Stimulated activated CD4-positive, alpha-beta T cell treated with anti-CD3 and anti-CD28 coated beads, Interleukin-12 subunit alpha, Interleukin-12 subunit beta, amount 100 ng/mL, for 24 hours (primary cell): ENCODE data around the gene GRK7.
"Not testable (repeated sequence)": the region's sequence is repeated elsewhere in the genome, so short reads cannot be mapped to it uniquely, and the experiment has no call there.

Experiments
- DNase-seq, 2 experiments: peaks; one replicate each; pipeline ENCODE4 v3.0.0-alpha.2; 2020; ENCODE audit warnings: low read depth in 2 of 2

The GRK7 gene

DNA sequence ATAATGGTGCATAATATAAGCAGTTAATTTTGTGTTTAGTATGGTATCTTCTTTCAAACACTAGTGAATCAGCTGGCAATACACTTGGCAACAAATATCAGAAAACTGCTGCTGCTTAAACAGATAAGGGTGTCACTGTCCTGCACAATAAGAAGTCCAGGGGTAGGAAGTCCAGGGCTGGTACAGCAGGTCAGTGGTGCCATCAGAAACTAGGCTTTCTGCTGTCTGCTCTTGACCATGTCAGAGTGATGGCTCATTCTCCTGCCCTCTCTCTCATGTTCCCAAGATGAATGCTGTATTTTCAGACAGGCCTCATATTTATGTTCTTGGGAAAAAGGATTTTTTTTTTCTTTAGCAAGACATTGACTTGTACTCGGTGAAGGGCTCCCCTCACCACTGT is 9.2 kb upstream of the GRK7 start:
- DNase-seq = no peak

DNA sequence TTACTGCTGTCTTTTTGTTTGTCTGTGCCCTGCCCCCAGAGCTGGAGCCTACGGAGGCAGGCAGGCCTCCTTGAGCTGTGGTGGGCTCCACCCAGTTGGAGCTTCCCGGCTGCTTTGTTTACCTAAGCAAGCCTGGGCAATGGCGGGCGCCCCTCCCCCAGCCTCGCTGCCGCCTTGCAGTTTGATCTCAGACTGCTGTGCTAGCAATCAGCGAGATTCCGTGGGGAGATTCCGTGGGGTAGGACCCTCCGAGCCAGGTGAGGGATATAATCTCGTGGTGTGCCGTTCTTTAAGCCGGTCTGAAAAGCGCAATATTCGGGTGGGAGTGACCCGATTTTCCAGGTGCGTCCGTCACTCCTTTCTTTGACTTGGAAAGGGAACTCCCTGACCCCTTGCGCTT is 656 bp upstream of the GRK7 start:
- not testable (repeated sequence) for DNase-seq

DNA sequence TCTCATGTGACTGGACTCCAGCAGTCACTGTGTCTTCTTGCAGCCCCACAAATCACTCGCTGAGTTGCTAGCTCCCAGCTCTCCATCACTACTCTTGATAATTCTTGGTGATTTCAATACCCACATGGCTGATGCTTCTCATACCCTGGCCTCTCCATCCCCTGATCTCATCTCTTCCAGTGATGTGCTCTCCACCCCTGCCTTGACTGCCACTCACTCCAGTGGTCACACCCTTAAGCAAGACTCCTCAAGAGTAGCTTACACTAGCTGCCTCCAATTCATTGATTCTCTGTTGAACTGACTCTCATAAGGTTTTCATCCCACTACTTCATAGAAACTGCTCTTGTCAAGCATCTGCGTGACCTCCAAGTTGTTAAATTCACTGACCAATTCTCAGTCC is 837 bp downstream of the GRK7 start:
- DNase-seq = no peak

DNA sequence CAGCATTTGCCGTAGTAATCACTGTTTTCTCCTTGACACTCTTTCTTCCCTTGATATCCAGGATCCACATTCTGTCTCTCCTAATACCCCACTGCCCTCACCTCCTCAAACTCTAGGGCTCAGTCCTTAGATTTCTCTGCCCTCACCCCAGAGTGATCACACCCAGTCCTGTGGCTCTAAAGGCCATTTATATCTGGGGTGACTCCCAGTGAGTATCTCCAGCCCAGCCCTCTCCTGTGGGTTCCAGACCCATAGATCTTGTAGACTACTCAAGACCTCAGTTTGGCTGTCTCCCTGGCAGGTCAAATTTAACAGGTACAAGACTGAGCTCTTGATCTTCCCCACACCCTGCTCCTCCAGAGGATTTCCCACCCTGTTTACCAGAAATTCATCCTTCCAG is 1.3 kb downstream of the GRK7 start:
- no peak for DNase-seq

DNA sequence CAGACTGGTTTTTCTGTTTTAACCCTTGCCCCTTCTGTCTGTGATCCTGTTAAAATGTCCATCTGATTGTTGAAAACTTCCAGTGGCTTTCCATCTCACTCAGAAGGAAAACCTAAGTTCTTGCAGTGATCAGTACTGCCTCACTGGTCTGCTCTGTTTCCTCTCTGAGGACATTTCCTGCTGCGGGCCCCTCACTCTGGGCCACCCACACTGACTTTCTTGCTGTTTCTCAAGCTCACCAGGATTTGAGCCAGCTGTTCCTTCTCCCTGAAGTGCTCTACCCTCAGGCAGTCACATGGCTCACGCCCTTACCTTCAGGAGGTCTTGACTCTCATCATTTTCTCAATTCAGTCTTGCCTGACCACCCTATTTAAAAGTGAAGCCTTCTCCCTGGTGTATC is 1.8 kb downstream of the GRK7 start:
- DNase-seq = no peak

DNA sequence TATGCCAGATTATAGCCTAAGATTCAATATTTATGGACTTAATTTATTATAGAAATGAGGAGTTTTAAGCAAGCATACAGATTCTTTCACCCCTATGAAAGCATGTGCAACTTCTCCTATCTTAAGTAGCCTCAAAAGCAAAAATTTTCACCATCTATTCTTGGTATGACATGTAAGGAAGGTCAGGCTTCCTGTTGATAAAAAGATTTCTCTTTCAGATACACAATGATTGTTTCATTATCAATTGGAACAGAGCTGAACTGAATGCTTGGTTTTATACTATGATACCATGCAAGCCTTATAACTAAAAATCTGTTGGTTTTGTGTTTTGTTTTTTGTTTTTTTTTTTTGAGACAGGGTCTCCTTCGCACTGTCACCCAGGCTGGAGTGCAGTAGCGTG is 3.9 kb downstream of the GRK7 start:
- no peak for DNase-seq

DNA sequence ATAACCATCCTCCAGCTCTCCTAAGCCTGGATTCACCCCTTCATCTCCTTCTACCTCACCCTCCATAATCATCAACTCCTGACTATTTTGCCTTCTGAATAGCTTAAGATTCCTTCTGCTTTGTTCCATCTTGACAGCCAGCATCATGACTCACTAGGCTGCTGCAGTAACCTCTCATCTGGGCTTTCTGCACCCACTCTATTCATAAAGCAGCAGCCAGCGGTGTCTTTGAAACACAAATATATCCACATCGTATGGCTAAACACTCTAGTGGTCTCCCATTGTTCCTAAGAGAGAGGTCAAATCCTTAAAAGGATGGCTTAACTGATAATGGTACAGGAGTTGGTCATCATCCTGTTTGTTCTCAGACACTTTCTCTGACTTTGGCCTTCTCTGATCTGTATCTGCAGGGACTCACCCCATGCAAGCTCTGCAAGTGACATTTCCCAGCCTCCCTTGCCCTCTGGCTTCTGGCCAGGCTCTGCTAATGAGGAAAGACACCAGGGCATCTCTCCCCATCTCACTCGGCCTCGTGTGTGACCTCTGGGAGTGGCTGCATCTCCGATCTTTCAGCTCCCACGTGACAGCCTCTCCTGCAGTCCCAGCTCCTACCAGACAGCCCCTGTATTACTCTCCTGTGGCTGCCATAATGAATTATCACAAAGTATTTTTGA is 6.2 kb downstream of the GRK7 start:
- DNase-seq = no peak

DNA sequence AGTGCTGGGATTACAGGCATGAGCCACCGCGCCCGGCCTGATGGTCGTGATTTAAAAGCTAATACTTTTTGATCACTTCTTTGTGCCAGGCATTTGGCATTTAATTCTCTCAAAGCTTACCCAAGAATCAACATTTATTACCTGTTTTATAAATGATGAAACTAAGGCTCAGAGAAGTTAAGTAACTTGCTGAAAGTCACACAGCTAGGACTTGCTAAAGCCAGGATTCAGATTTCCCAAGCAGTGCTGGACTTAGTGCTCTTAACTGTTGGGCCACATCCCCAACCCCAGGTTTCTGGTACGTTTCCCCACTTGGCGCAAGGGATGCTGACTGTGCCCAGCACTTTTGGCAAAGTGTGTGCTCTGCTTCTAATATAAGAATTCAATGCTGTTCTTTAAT is 10.5 kb downstream of the GRK7 start:
- no peak for DNase-seq

DNA sequence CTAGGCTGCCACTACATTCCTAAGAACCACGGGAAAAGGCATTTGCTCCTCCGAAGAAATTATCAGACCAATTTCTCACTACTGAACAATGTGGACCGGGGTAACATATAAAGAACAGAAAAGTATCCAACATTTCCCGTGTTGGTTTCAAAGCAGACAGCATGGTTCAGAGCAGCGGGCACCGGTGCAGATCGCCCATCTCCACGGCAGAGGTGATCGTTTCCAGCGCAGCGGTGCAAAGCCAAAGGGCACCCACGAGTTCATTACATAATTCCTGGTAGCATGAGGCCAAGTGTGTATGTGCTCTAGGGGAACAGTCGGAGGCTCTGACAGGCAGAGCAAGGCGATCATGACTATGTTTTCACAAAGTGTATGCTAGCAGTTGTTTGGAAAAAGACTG is 13.2 kb downstream of the GRK7 start:
- no peak for DNase-seq

DNA sequence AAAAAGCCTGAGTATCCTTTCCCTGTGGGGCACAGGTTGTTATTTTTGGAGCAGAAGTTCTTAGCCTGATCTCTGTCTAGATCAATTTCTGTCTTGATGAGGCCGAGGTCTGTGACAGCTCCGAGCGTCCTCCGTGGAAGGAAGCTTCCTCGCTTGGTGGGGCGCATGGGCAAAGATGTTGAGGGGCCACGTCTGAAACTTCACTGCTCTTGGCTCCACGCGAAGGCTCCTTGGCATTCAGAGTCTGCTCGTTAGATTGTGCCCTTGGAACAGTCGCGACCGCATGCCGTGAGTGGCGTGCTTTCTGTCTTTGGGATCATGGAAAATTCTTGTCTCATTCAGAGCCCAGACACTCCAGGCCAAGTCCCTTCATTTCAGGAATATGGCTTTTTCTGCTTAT is 13.7 kb downstream of the GRK7 start:
- no peak for DNase-seq

DNA sequence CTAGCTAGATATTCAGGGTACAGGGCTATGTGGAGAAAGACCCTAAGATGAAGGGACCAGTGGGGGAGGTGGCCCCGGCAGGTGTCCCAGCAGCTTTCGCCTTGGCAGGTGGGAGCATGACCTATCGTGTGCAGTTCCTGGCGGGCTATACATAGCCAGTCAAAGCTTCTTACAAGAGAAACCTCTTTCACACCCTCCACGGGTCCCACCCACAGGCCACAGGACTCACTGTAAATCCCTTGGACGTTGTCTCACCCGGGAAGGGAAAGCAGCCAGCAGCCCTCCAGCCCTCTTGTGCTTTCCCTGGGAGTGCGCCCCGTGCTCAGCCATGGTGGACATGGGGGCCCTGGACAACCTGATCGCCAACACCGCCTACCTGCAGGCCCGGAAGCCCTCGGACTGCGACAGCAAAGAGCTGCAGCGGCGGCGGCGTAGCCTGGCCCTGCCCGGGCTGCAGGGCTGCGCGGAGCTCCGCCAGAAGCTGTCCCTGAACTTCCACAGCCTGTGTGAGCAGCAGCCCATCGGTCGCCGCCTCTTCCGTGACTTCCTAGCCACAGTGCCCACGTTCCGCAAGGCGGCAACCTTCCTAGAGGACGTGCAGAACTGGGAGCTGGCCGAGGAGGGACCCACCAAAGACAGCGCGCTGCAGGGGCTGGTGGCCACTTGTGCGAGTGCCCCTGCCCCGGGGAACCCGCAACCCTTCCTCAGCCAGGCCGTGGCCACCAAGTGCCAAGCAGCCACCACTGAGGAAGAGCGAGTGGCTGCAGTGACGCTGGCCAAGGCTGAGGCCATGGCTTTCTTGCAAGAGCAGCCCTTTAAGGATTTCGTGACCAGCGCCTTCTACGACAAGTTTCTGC is 15.0 kb downstream of the GRK7 start:
- no peak for DNase-seq

DNA sequence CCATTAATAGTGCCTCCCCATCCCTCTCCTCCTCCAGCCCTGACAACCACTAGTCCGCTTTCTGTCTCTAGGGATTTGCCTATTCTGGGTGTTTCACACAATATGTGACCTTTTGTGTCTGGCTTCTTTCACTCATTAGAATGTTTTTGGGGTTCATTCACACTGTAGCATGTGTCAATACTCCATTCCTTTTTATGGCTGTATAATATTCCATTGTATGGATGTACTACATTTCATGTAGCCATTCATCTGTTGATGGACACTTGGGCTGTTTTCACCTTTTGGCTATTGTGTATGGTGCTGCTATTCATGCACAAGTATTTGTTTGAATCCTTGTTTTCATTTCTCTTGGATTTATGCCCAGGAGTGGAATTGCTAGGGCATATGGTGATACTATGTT is 16.5 kb downstream of the GRK7 start:
- DNase-seq = no peak

DNA sequence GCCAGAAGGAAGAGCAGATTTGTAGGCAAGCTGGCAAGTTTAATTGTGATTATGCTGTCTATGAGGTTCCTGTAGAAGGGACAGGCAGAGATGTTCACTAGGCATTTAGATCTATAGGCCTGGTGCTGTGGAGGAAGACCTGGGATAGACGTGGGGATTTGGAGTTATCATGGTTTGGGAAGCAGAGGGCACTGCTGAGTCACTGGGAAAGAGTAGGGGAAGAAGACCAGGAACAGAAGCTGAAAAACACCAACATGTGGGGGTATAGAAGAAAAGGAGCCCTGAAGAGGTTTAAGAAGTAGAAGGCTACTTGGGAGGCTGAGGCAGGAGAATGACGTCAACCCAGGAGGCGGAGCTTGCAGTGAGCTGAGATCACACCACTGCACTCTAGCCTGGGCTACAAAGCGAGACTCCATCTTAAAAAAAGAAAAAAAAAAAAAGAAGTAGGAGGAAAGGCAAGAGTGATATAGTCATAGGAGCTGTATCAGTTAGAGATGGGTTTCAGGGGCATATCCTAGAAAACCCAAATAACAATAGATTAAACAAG is 19.3 kb downstream of the GRK7 start:
- DNase-seq = no peak

DNA sequence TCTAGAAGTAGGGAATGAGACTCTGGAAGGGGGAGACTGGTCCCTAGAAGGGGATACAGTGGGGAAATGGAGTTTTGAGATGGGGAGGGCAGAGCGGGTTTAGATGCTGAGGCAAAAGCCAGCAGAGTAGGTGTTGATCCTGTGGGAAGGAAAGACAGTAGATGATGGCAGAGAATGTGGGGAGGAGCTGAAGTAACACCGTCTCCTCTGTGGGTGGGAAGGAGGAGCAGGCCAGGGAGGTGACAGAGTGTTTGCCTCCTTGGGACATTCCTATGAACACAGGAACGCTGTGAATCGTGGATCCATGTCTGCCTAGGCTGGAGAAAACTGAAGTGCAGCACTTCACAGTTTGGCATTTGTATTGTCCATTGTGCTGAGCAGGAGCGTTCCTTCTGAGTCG is 20.4 kb downstream of the GRK7 start:
- DNase-seq = no peak

DNA sequence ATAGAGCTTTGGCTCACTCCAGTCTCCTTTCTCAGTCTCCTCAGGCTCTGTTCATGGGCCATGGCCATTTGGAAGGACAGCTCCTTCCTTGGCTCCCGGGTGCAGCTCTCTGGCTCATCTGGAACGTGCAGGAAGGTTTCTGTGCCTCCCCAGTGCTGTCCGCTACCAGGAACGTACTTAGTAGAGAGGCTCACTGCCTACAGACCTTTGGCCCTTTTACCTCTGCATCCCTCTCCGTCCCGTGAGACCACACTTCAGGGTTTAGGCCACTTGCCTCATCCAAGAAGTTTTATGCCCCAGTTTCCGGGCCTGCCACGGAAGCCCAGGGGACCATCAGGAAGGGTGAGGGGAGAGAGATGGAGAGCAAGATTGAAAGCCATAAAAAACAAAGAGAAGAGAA is 20.9 kb downstream of the GRK7 start:
- no peak for DNase-seq

DNA sequence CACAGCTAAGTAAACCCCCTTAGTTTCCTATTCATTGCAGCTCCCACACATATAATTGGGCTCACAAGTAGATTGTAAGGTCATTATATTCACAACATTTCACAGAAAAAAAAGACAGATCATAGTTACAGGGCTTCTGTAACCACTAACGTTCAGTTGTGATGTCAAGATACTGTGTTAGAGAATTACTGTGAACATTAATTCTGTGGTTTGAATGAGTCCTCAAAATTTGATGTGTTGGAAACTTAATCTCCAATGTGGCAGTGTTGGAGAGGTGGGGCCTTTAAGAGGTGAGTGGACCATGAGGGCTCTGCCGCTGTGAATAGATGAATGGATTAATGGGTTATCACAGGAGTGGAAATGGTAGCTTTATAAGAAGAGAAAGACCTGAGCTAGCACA is 21.3 kb downstream of the GRK7 start:
- DNase-seq = no peak

DNA sequence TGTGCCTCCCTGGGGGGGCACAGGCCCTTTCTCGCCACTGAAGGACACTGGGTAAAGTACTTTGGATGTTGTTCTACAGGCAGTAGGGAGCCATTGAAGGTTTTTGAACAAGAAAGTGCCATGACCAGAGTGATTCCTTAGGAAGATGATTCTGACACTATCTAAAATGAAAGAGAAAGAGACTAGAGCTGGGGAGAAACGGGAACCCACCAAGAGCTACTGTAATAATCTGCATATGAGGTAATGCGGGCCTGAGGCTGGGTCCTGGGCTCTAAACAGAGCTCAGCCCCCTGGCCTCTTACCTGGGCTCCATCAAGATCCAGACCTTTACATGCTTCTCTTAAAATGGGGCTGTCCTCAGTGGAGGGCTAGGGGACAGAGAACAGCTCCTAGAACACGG is 24.9 kb downstream of the GRK7 start:
- DNase-seq = no peak

DNA sequence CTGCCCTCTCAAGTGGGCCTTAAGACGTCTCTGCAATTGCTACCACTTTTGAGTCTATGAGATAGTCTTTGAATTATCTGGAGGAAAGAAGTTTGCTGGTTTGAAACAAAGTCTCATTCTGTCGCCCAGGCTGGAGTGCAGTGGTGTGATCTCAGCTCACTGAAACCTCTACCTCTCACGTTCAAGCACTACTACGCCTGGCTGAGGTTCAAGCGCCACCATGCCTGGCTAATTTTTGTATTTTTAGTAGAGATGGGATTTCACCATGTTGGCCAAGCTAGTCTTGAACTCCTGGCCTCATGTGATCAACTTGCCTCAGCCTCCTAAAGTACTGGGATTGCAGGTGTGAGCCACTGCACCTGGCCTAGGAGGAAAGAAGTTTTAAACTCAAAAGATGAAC is 25.5 kb downstream of the GRK7 start:
- DNase-seq = not testable (repeated sequence)

DNA sequence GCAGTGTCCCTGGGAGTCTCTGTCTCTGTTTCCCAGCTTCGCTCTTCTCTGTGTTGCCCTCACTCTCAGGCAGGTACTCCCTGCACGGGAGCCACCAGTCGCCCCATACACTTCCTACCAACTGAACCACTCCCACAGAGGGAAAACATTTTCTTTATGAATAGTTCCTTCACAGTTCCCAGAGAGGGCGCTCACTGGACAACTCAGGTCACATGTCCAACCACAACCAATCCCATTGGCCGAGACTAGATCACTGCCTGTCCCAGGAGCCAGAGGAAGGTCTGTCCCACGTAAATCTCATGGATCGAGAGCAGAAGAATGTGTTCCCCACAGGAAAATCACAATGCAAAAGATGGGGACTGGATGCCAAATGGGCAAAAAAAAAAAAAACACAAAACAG is 26.1 kb downstream of the GRK7 start:
- DNase-seq = no peak

DNA sequence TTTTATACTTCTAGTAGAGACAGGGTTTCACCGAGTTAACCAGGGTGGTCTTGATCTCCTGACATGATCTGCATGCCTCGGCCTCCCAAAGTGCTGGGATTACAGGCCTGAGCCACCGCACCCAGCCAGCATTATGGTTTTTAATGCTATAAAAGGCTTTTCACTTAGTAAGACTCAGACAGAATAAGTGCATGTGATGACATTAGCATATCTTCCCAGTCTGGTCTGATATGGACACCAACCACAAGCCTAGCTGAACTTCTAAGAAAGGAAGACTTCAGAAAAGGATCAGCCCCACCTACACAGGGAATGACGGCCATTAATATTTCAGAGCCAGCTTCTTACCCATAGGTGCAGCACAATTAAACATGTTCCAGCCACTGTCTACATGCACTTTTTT is 27.0 kb downstream of the GRK7 start:
- no peak for DNase-seq

DNA sequence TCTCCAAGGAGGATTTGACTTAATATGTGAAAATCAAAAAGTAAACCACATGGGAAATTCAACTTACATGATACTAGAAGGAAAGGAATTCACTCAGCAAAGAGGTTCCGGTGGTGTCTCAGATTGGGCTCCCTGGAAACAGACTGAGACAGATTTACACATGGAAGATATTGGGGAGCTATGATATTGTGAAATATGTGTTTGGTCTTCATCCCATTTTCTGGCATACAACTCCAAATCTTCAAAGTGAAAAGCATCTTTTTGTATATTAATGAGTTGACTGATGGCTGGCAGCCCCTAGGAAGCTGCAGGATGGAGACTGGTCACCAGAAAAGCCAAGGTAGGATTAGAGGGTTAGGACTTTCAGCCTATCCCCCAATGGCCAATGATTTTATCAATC is 29.3 kb downstream of the GRK7 start:
- DNase-seq = no peak

DNA sequence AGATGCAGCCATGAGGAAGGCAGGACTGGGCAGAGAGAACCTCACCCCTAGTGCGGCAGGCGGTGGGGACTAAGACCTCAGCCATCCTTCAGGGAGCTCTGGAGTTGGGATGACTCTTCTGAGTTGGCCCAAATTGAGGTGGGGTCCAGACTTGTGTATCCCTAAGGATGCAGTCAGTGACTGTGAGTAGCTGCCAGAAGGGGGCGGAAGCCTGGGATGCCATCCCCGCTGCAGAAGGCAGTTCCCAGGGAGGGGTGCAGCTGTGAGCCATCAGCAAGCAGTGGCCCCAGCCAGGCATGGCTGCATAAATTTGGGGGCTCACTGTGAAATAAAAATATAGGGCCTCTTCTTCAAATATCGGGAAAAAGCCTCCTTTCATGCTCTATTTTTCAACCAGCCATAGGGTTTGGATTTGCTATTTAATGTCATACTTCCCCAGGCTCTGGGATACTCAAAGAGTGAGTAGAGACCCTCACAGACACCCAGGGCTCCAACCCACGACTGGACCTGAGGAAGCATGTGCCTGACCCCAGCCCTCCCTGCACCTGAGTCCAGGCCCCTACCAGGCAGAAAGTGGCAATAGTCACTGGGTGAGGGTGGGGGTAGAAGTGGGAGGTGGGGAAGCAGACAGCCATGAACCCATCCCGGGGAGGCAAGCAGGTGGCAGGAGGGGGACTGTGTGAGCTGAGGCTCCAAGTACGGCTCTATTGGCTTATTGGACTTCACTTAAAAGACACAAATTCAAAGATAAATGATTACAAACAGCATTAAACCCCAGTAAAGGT is 30.5 kb downstream of the GRK7 start:
- no peak for DNase-seq

DNA sequence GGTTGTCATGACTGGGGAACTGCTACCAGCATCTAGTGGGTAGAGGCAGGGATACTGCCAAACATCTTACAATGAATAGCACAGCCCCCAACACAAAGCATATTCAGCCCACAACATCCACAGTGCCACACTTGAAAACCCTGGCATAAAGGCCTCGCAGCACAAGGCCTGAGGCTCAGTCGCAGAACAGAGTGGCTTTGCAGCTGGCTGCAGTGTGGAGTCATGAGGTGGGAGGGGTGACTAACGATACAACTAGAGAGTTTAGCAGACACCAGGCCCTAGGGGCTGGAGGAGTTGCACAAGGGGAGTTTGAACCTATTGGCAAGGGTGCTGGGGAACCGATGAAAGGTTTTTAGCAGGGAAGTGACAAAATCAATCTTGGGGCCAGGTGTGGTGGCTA is 32.1 kb downstream of the GRK7 start:
- no peak for DNase-seq
